ENCODE results near the gene FYB1. TPM values are rescaled to one million over a fixed set of nuclear protein-coding genes. Genes with fewer than 3 reads are reported as not detected.
A peak's percentile ranks its signal among the peaks of the same experiment; 100 is the strongest.

FYB1 gene
- total and polyA plus RNA-seq, 5 donors from 2014 or later = 197 to 639 (median 227) TPM

- DNase-seq = no peak
- Mint-ChIP-seq H3K9me3 (peaks cover 0 to 3% (median 0%) of the 10 kb centered on the region in 7 donors), H3K36me3 (no peaks in the 10 kb centered on the region), H3K27ac (peak overlapping the region in 2 of 3 donors; percentile 72 to 90), H3K4me3 (peak overlapping the region in 3 of 4 donors; percentile 1 to 84 (median 27)), H3K27me3 (no peaks in the 10 kb centered on the region), H3K4me1 (peaks cover 19 to 54% (median 35%) of the 10 kb centered on the region in 4 donors)
- Histone ChIP-seq H3K4me3 (ENCODE audit: low read depth, low read length) (peak overlapping the region; percentile 86), H3K27me3 (ENCODE audit: control insufficient read depth, insufficient read depth, low read length) (no peaks in the 10 kb centered on the region), H3K27ac (ENCODE audit: insufficient read depth, low read length, poor library complexity, severe bottlenecking) (no peak overlapping the region), H3K9me3 (ENCODE audit: control insufficient read depth in 2 of 2, low read length in 2 of 2) (no peaks in the 10 kb centered on the region), H3K4me1 (ENCODE audit: control insufficient read depth, insufficient read depth, low read length, poor library complexity, severe bottlenecking) (peaks cover 43% of the 10 kb centered on the region), H3K36me3 (ENCODE audit: control insufficient read depth, insufficient read depth, low read length) (no peaks in the 10 kb centered on the region)
- ATAC-seq (ENCODE audit: low read depth in 2 of 2) = no peak
Measured at GRCh38 chr5:39218482-39219402, 621 bp downstream of the FYB1 start.

GRCh38 chr5:39217365-39218281 is 1.7 kb downstream of the FYB1 start:
- H3K9me3 ChIP-seq (ENCODE audit: control insufficient read depth in 2 of 2, low read length in 2 of 2) = no peaks in the 10 kb centered on the region
- peak overlapping the region; percentile 84 for H3K27ac ChIP-seq (ENCODE audit: insufficient read depth, low read length, poor library complexity, severe bottlenecking)
- peak overlapping the region; percentile 86 for H3K4me3 ChIP-seq (ENCODE audit: low read depth, low read length)
- peaks cover 54% of the 10 kb centered on the region for H3K4me1 ChIP-seq (ENCODE audit: control insufficient read depth, insufficient read depth, low read length, poor library complexity, severe bottlenecking)
- DNase-seq (peak; percentile 68 to 87 (median 85)), ATAC-seq (ENCODE audit: low read depth in 2 of 2) (peak; percentile 77 to 84)
- H3K27ac Mint-ChIP-seq = peak overlapping the region; percentile 90 to 98 (median 94)
- H3K4me1 Mint-ChIP-seq = peaks cover 30 to 66% (median 44%) of the 10 kb centered on the region in 4 donors
- H3K36me3 ChIP-seq (ENCODE audit: control insufficient read depth, insufficient read depth, low read length) = no peaks in the 10 kb centered on the region
- H3K9me3 Mint-ChIP-seq = peaks cover 0 to 3% (median 0%) of the 10 kb centered on the region in 7 donors
- peak overlapping the region; percentile 79 to 88 (median 85) for H3K4me3 Mint-ChIP-seq
- H3K36me3 Mint-ChIP-seq = no peaks in the 10 kb centered on the region
- no peaks in the 10 kb centered on the region for H3K27me3 Mint-ChIP-seq
- no peaks in the 10 kb centered on the region for H3K27me3 ChIP-seq (ENCODE audit: control insufficient read depth, insufficient read depth, low read length)

- Histone ChIP-seq H3K4me3 (ENCODE audit: low read depth, low read length) (peak overlapping the region; percentile 86), H3K36me3 (ENCODE audit: control insufficient read depth, insufficient read depth, low read length) (no peaks in the 10 kb centered on the region), H3K27me3 (ENCODE audit: control insufficient read depth, insufficient read depth, low read length) (no peaks in the 10 kb centered on the region), H3K9me3 (ENCODE audit: control insufficient read depth in 2 of 2, low read length in 2 of 2) (no peaks in the 10 kb centered on the region), H3K27ac (ENCODE audit: insufficient read depth, low read length, poor library complexity, severe bottlenecking) (peak overlapping the region; percentile 84), H3K4me1 (ENCODE audit: control insufficient read depth, insufficient read depth, low read length, poor library complexity, severe bottlenecking) (peaks cover 64% of the 10 kb centered on the region)
- ATAC-seq (ENCODE audit: low read depth in 2 of 2) (no peak), DNase-seq (no peak)
- Mint-ChIP-seq H3K27me3 (no peaks in the 10 kb centered on the region), H3K9me3 (peaks cover 0 to 3% (median 0%) of the 10 kb centered on the region in 7 donors), H3K4me3 (peak overlapping the region; percentile 79 to 88 (median 85)), H3K27ac (peak overlapping the region; percentile 90 to 98 (median 94)), H3K36me3 (peaks cover 2% of the 10 kb centered on the region), H3K4me1 (peaks cover 39 to 75% (median 52%) of the 10 kb centered on the region in 4 donors)
Measured at GRCh38 chr5:39216631-39217030, 2.7 kb downstream of the FYB1 start.

GRCh38 chr5:39215857-39216256 is 3.5 kb downstream of the FYB1 start:
- DNase-seq (no peak), ATAC-seq (ENCODE audit: low read depth in 2 of 2) (no peak)
- Histone ChIP-seq H3K27me3 (ENCODE audit: control insufficient read depth, insufficient read depth, low read length) (no peaks in the 10 kb centered on the region), H3K4me3 (ENCODE audit: low read depth, low read length) (peak overlapping the region; percentile 86), H3K9me3 (ENCODE audit: control insufficient read depth in 2 of 2, low read length in 2 of 2) (no peaks in the 10 kb centered on the region), H3K4me1 (ENCODE audit: control insufficient read depth, insufficient read depth, low read length, poor library complexity, severe bottlenecking) (peaks cover 72% of the 10 kb centered on the region), H3K27ac (ENCODE audit: insufficient read depth, low read length, poor library complexity, severe bottlenecking) (peak overlapping the region; percentile 84), H3K36me3 (ENCODE audit: control insufficient read depth, insufficient read depth, low read length) (no peaks in the 10 kb centered on the region)
- Mint-ChIP-seq H3K9me3 (peaks cover 0 to 3% (median 0%) of the 10 kb centered on the region in 7 donors), H3K4me1 (peaks cover 42 to 83% (median 56%) of the 10 kb centered on the region in 4 donors), H3K36me3 (peaks cover 4% of the 10 kb centered on the region), H3K27ac (peak overlapping the region; percentile 88 to 94 (median 94)), H3K4me3 (peak overlapping the region; percentile 55 to 84 (median 70)), H3K27me3 (no peaks in the 10 kb centered on the region)

GRCh38 chr5:39214912-39215709 is 4.3 kb downstream of the FYB1 start:
- Mint-ChIP-seq H3K9me3 (peaks cover 0 to 3% (median 0%) of the 10 kb centered on the region in 7 donors), H3K27me3 (no peaks in the 10 kb centered on the region), H3K4me1 (peaks cover 42 to 87% (median 61%) of the 10 kb centered on the region in 4 donors), H3K36me3 (peaks cover 4% of the 10 kb centered on the region), H3K4me3 (peak overlapping the region; percentile 75 to 84 (median 82)), H3K27ac (peak overlapping the region; percentile 94 to 98 (median 97))
- peak in 1 of 3 donors; percentile 27 for DNase-seq
- H3K9me3 ChIP-seq (ENCODE audit: control insufficient read depth in 2 of 2, low read length in 2 of 2) = no peaks in the 10 kb centered on the region
- peaks cover 79% of the 10 kb centered on the region for H3K4me1 ChIP-seq (ENCODE audit: control insufficient read depth, insufficient read depth, low read length, poor library complexity, severe bottlenecking)
- no peaks in the 10 kb centered on the region for H3K27me3 ChIP-seq (ENCODE audit: control insufficient read depth, insufficient read depth, low read length)
- peak overlapping the region; percentile 84 for H3K27ac ChIP-seq (ENCODE audit: insufficient read depth, low read length, poor library complexity, severe bottlenecking)
- H3K4me3 ChIP-seq (ENCODE audit: low read depth, low read length) = peak overlapping the region; percentile 86
- ATAC-seq (ENCODE audit: low read depth in 2 of 2) = no peak
- no peaks in the 10 kb centered on the region for H3K36me3 ChIP-seq (ENCODE audit: control insufficient read depth, insufficient read depth, low read length)

- DNase-seq (peak in 1 of 3 donors; percentile 54), ATAC-seq (ENCODE audit: low read depth in 2 of 2) (no peak)
- no peaks in the 10 kb centered on the region for H3K36me3 ChIP-seq (ENCODE audit: control insufficient read depth, insufficient read depth, low read length)
- no peaks in the 10 kb centered on the region for H3K27me3 ChIP-seq (ENCODE audit: control insufficient read depth, insufficient read depth, low read length)
- Mint-ChIP-seq H3K9me3 (peaks cover 0 to 3% (median 0%) of the 10 kb centered on the region in 7 donors), H3K27me3 (no peaks in the 10 kb centered on the region), H3K4me1 (peaks cover 43 to 96% (median 72%) of the 10 kb centered on the region in 4 donors), H3K4me3 (peak overlapping the region; percentile 82 to 94 (median 86)), H3K27ac (peak overlapping the region; percentile 94 to 98 (median 97)), H3K36me3 (peaks cover 4% of the 10 kb centered on the region)
- H3K4me1 ChIP-seq (ENCODE audit: control insufficient read depth, insufficient read depth, low read length, poor library complexity, severe bottlenecking) = peaks cover 94% of the 10 kb centered on the region
- no peaks in the 10 kb centered on the region for H3K9me3 ChIP-seq (ENCODE audit: control insufficient read depth in 2 of 2, low read length in 2 of 2)
- peak overlapping the region; percentile 74 for H3K4me3 ChIP-seq (ENCODE audit: low read depth, low read length)
- H3K27ac ChIP-seq (ENCODE audit: insufficient read depth, low read length, poor library complexity, severe bottlenecking) = peak overlapping the region; percentile 84
Measured at GRCh38 chr5:39213447-39214207, 5.7 kb downstream of the FYB1 start.

Measured in CD4-positive, CD25-positive, alpha-beta regulatory T cell (primary cell).